ENCODE measurements around the gene LSM10.

Gene LSM10

DNA sequence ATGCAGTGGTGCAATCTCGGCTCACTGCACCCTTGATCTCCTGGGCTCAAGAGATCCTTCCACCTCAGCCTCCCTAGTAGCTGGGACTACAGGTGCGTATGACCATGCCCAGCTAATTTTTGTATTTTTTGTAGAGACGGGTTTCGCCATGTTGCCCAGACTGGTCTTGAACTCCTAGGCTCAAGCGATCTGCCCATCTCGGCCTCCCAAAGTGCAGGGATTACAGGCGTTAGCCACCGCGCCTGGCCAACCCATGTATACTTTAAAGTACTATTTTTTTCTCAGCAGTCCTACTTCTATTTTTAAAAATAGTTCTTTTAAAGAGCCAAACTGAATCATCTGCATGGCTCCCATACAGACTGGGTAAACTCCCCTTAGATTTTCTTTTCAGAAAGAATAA, 15.5 kb downstream of the LSM10 start:
- no peak for DNase-seq

DNA sequence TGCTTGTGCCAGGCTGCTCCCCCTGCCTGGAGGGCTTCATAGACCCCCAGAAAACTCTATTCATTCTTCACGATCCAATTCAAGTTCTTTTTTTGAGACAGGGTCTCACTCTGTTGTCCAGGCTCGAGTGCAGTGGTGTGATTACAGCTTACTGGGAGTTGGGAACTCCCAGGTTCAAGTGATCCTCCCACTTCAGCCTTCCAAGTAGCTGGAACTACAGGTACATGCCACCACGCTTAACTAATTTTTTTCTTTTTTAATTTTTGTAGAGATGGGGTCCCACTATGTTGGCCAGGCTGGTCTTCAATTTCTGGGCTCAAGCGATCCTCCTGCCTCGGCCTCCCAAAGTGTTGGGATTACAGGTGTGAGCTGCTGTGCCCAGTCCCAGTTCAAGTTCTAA, 16.3 kb downstream of the LSM10 start:
- DNase-seq, result no peak

DNA sequence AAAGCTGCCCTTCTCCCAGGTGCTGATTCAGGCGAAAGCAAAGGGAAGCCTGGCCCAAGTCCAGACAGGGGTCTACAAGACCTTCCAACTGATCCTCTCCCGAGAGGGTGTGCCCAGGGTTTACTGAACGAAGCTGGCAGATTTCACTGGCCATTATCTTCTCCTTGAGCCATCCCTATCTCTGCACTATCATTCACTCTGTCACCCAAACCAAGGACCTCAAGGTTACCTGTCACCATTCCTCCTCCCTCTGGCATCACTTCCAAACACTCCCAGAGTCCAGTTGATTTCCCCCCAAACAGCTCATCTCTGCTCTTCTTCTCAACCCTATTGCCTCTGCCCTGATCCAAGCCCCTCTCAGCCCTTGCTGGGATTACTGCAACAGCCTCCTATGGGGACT, 16.9 kb downstream of the LSM10 start:
- DNase-seq, result no peak

DNA sequence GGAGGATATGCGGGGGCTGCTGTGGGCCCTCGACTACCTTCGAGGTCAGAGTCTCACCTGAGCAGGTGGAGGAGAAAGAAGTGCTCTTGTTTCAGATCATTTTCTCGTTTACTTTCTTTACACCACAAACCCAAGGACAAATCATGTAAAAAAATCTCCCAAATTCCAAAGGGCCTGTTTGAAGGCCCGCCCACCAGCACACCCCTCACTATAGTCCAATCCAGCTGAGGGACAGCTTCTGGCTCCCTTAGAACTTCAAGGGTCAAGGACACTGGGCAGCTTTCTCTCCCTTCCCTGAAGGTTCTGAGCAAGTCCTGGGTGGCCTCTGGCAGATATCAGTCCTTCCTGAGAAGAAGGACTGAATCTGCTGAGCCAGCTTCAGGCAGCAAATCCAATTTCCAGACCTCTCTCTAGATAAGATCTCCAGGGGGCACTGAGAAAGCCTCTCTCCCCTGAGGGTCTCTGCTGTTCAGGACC, 17.5 kb downstream of the LSM10 start:
- no peak for DNase-seq

DNA sequence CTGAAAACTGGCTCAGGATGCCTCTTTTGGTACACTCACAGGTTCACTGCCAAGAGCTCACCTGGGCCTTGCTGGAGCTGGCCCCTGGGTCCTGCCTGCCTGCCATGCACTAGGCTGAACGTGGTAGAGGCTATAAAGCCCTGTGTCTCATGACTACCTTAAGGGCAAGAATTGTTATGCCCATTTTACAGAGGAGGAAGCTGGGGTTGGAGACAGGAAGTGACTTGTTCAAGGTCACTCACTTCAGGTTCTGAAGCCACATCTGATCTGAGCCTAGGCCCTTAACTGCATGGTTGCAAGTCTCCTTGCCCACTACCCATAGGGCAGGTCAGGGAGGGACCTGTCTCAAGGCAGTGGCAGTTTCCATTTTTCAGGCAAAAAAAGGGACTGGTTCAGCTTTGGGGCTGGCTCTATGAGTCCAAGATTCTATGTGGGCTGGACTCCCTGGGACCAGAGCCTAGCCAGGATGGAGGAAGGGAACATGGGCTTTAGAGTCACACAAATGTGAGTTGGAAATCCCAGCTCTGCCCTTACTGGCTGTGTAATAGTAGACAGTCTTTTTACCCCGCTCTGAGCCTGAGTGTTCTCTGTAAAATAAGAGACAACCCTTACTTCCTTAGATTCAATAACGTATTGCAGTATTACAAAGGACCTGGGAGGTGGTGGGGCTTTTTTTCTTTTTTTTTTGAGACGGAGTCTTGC, 19.8 kb downstream of the LSM10 start:
- no peak for DNase-seq

DNA sequence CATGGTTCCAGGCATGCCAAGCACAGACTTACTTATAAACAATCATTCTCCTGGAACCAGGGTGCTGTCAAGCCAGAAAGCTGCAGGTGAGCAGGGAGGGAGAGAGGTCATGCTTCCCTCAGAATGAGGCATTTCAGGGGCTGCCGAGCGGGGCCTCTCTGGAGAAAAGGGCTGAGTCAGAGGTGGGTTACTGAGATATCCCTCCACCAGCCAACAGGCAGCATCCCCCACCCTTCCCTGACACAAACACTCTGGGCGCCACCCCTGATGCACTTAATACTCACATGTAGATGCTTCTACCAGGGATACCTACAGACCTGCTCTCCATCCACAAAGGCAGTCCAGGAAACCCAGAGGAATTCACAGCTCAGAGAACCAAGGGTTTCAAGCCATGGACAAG, 25.1 kb downstream of the LSM10 start:
- DNase-seq, result no peak

DNA sequence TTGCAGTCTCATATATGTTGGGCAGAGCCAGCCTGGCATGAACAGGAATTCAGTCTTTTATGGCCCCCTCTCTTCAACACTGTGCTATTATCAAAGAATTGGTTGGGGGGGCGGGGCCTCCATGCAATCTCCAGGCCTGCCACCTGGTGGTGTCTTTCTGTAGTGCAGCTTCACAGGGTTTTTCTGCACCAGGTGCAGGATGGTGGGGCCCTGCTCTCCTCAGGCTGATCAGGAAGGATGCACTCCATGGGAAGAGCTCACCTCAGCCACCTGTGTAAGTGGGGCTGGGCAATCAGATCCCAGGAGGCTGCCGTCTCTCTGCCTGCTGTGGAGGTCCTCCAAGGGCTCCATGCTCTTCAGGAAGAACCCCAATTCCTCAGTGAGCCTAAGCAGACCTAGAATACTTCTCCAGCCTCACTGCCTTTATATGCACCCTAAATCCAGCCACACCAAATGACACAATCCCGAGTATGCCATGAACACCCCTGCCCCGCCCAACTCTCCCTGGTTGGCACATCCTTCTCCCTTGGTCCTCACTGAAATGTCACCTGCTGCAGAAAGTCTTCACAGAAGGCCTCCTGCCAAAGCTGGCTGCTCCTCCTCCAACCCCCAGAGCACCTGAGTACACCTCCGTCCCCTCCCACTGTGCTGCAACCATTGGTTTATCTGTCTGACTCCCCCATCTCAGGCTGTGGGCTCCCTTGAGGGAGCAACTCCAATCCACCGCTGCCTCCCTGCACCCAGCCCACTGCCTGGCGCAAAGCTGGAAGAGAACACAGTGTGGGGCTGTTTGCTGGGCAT, 28.4 kb downstream of the LSM10 start:
- DNase-seq, result peak; percentile 84

DNA sequence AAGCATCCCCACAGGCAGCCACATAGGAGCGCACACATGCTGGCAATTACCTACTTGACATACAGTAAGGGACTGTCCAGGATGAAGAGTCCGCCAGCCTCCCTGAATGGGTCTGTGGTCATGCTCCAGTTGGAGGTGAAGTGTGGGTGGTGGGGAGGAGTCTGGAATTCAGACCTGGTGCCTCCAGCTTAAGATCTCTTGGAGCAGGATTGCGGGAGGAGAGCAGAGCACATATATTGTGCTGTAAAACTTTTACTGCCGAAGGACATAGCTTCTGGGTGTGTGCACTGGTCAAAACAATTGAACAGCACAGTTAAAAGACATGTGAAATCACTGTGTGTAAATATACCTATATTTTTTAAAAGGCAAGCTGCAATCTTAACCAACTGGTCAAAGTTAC, 29.9 kb downstream of the LSM10 start:
- DNase-seq, result no peak

DNA sequence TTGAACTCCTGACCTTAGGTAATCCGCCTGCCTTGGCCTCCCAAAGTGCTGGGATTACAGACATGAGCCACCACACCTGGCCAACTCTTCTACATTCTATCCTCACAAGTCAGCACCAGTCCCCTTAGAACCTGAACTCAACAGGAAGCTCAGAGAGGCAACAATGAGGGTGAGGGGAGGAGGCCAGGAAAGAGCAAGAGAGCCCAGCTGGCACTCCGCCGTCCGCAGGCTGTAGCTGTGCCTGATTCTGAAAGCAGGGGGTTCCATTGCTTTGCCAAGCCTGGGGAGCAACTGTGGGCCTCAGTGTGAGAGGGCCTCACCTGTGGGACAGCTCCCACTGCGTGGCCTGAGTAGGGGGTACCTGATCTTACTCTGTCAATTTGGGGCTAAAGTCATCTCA, 30.6 kb downstream of the LSM10 start:
- DNase-seq, result no peak

DNA sequence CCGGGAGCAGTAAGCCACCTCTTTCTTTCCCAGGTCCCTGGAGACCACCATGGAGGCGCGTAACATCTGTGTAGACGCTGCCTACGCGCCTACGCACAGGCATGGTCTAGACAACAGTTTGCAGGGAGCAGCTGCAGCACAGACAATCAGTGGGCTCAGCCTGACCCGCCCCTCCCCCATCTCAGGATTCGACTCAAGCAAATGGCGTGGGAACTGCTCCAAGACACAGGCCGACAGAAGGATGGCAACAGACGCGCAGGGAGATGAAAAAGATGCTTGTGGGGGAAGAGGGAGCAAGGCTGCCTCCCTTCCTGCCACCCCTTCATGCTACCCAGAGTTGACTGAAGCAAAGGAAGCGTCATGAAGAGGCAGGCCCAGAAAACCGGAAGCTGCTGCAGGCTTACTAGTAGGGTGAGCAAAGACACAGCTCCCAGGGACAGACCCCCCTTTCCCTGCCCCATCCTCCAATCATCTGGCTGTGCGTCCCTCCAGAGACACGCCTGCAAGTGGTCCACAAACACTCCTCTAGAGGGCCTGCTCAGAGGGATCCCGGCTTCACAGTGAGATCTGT, 31.5 kb downstream of the LSM10 start:
- DNase-seq, result peak; percentile 44

DNA sequence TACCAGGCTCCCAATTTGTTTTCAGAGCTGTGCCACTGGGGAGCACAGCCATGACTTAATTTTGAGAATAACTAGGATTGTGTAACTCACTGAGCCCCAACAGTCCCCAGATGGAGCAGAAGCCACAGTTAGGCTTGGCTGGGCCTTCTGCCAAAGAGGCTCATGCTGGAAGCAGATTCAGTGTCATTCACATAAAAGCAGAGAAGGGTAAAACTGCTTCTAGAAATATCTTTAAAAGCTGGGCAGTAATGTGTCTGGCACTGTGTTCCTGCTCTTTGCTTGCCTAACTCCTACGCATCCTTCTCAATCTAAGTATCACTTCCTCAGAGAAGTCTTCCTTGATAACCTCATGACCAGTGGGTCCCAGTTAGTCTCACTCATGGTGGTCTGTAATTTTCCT, 32.3 kb downstream of the LSM10 start:
- DNase-seq, result no peak

DNA sequence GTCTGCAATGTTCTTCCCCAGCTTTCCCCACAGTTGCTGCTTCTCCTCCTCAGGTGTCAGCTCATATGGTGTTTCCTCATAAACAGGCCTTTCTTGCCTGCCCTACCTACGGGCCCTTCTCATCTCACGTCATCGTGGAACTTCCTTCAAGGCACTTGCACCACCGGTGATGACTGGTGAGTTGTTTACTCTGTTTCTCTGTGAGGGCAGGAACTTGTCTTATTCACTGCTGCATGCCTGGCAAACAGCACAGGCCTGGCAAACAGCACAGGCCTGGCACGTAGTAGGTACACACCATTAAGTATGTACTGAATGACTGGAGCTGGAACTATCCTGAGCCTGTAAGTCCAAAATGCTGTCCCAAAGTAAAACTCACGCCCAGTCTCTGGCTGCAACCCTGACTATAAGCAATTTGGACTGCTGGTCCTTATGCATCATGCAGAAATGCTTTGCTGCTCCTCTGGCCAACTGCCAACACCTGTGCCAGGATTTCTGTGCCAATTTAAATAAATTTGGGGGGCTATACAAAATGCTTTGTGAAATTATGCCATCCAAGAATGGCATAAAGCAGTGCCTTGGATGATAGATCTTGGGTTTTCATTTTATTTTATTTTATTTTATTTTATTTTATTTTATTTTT, 37.7 kb downstream of the LSM10 start:
- DNase-seq, result peak; percentile 28

DNA sequence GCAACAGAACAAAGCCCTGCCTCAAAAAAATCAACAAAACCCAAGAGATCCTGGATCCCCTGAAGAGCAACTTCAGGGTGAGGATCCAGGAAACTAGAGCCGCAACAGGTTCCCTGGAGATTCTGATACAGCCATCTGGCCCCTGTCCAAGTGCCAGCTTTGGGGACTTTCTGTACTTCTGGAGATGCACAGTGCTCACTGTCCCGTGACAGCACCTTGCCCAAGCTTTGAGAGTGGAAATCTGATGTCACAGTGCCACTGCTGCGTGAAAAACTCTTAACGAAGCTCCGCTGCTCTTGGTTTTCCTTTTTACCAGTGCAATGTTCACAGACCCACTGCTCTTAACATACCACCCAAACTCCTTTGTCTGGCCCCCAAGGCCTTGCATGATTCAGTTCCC, 38.3 kb downstream of the LSM10 start:
- no peak for DNase-seq

DNA sequence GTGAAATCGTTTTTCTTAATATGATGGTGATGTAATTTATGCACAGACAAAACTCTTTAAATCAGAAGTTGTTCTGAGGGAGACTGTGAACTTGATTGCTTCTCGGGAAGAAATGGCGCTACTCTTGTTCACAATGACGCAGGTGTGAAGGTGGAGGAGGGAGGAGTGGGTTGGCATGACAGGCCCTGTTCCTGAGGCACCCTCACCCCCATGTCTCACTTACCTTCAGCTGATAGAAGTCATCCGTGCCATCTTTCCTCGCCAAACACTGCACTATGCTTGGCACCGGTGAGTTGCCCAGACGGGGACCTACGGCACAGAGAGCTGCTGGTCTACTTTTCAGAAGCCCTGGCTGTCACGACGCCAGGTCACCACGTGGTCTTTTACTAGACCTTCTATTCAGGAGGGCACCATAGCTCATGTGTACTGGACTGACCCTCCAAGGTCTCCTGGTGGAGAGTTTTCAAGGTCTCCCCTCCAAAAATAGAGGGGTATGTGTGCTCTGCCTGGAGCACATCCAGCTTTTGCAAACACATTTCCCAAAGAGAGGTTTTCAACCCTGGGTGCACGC, 39.1 kb downstream of the LSM10 start:
- no peak for DNase-seq

DNA sequence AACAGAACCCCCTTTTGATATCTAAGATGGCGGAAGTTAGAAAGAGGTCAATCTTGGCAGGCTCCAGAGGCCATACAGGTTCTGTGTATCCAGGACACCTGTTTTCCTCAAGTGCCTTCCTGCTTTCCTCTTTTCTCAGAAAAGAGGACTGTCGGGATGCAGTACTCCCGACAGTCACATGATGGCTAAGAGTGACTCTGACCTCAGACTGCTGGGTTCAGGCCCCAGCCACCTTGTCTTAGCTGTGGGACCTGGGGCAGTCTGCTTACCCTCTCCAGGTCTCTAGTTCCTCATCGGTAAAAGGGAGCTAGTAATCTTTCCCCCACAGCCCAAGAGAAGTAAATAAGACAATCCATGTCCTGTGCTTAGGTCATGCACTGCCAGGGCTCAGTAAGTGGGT, 41.9 kb downstream of the LSM10 start:
- DNase-seq, result no peak

DNA sequence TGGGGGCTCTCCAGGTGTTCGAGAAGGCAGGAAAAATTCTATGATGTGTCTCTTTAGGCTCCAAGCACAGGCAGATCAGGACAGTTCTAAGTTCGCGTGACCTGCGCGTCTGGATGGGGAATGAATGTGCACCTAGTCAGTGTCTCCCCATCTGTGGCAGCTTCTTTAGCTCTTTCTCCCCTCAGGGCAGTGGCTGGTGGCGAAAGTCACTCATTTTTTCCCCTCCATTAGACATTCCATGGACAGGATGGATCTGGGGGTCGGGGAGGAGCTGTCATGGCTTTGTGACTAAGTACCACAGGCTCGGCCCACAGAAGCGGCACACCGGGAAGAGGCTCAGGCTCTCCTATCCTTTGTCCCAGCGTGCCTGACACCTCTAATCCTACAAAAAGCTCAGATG, 43.2 kb downstream of the LSM10 start:
- DNase-seq, result no peak

DNA sequence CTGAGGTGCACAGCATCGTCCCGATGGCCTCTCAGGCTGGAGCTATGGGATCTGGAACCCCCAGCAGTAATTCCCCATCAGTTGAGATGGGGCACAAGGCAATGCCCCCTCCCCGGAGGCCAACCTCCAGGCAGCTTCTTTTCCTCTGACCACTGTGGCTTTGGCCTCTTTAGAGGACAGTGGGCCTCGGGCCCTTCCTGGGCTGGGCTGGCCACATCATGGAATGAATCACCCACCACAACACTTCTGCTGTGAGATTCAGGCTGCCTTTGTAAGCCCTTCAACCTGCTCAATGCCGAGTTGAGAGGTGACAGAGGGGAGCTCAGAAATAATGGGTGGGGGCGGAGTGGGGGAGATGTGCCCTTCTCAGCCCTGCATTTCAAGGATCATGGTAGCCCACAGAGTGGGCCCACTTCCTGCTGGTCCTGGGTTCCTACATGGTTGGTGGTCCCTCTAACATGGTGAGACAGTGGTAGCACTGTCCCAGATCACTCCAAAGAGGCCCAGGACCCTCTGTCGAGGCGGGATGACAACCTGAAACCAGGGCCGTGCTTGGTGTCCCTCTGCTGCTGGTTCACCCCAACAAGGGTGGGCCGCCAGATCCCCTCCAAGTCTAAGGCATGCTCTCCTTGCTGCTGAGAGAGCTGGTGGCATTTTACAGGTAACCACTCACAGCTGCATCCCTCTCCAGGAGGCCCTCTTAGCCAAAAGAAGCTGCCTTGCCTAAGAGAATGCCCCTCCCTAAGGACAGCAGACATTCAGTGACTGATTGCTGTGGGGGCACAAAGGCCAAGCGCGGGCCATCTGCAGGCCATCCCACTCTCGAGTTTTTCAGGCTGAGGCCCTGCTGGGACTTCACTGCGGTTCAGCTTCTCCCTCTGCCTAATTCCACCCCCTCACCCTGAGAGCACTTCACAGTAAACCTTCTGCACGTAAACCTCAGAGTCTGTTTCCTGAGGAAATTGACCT, 44.5 kb downstream of the LSM10 start:
- no peak for DNase-seq

DNA sequence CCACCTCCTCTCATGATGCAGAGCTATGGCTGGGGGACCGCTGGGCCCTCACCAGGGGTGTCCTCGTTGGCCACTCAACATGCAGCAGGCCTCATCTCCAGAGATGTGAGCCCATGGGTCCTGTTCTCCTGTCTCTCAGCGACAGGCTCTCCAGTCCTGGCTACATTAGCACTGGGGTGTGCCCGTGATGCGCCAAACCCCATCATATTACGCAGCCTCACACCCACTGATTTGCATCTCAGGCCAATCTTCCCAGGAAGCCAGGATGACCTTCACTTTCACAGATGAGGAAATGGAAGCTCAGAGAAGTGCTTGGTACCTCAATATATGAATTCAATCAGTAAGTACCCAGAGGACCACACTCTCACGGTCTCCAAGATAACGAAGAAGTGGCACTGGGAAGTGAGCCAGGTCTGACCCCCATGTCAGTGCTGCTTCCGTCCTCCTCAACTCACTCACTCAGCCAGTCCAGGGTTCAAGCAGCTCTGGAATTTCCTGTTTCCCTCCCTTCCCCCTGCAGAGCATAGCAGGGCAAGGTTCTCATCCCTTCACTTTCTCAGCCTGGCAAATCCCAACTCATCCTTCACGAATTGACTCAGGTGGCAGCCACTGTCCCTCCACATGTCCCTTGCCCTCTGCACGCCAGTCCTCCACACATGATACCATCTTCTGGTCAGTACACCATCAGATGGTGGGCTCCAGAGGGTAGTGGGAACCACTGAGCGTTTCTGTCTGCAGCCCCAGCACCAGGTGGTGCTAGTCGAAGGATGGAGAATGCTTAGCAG, 45.4 kb downstream of the LSM10 start:
- no peak for DNase-seq

DNA sequence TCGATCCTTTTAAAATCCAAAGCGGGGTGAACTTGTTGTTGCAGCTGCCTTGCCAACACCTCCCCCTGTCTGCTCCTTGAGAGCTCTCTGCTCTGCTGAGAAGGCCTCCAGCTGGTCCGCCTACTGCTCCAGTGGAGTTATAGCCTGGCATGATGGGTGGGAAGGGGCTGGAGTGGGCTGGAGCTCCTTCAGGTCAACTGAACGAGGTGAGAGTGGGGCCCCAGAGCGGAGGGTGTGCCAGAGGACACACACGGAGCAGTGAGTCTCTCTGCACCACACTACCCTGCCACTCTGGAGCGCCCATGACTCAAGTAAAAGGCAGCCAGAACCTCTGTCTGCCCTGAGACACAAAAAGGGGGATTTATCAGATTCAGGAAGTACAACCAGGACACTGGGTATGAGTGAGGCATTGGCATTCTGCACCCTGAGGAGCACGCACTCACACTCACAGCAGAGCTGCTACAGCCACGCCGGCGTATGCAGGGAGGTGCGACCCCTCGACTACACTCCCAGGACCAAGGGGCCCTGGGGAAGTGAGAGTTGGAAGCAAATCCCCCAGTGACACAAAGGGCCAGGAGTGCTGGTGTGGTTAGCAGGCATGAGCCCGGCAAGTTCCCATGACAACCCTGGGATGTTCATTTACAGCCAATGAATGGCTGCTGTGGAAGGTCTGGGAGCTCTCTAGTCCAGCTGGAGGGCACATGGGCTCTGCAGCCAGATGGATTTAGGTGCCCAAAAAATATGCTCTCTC, 46.3 kb downstream of the LSM10 start:
- no peak for DNase-seq

DNA sequence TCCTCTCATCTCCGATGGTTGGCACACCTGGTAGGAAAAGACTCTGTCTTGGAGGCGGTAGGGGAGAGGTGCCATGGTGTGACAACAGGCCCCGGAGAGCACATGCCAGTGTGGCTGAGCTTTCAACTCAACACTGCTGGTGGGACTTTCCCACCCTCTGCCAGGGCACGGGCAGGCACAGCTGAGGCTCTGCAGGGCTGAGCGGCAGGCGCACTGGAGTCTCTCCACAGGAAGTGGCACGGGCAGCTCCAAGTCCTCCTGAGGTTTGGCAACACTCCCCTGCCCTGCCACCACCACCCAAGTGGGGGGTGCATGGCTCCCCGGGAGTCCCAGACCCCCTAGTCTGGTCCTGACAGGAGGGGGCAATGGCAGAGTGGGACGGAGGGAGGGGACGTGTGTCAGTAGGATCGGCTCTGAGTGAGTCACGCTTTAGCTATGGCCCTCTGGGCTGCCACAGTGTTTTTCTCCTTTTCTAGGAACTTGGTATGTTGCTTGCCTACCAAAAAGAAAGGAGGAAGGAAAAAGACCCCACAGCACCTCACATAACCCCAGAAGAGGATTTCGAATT, 47.0 kb downstream of the LSM10 start:
- peak; percentile 61 for DNase-seq
